Breast epithelium (tissue), 3 donors: ENCODE data around the gene PLOD3.

Source experiments
- POLR2A ChIP-seq: fragments of 450-650 bp; IDR thresholded peaks from one replicate; pipeline ENCODE4 v1.6.1; 2016; ENCODE audit warnings: antibody characterized with exemption, mild to moderate bottlenecking, moderate library complexity
- POLR2AphosphoS5 ChIP-seq, 3 donors: sonication (generic); formaldehyde crosslinking; IDR thresholded peaks; one replicate each; pipeline ENCODE4 v1.6.1; 2017; ENCODE audit warnings: antibody characterized with exemption in 3 of 3
- TF ChIP-seq, protein P1 (sequence below), 3 donors: fragments of 450-650 bp; IDR thresholded peaks; one replicate each; pipeline ENCODE4 v1.5.1; 2016 to 2017; ENCODE audit warnings: antibody characterized with exemption in 3 of 3, mild to moderate bottlenecking in 3 of 3, moderate library complexity in 3 of 3

DNA sequence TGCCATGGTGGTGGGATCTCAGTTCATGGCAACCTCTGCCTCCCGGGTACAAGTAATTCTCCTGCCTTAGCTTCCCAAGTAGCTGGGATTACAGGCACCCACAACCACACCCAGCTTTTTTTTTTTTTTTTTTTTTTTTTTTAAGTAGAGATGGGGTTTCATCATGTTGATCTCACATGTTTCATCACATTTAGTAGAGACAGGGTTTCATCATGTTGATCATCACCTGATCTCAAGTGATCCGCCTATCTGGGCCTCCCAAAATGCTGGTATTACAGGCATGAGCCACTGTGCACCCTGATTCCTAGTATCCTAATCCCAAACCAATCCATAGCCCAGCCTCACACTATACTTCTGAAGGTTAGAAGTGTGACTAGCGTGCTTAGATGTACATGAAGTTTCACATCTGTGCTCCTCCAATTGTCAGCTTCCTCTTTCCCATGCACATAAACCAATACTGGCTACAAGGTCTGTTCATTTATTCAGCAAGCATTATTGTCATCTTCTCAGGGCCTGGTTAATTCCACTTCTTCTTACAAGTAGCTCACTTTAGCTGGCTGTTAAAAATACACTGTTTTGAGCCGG lies 30.4 kb downstream of the PLOD3 start:
- TF ChIP-seq POLR2A, result no peak
- TF ChIP-seq, protein P1, sequence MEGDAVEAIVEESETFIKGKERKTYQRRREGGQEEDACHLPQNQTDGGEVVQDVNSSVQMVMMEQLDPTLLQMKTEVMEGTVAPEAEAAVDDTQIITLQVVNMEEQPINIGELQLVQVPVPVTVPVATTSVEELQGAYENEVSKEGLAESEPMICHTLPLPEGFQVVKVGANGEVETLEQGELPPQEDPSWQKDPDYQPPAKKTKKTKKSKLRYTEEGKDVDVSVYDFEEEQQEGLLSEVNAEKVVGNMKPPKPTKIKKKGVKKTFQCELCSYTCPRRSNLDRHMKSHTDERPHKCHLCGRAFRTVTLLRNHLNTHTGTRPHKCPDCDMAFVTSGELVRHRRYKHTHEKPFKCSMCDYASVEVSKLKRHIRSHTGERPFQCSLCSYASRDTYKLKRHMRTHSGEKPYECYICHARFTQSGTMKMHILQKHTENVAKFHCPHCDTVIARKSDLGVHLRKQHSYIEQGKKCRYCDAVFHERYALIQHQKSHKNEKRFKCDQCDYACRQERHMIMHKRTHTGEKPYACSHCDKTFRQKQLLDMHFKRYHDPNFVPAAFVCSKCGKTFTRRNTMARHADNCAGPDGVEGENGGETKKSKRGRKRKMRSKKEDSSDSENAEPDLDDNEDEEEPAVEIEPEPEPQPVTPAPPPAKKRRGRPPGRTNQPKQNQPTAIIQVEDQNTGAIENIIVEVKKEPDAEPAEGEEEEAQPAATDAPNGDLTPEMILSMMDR (IDR thresholded peaks at IDR 0.05), result no peak
- TF ChIP-seq POLR2AphosphoS5 (IDR thresholded peaks at IDR 0.05), result no peak
